ENCODE results near the gene ADGRF5. TPM values are rescaled to one million over a fixed set of nuclear protein-coding genes. Genes with fewer than 3 reads are reported as not detected.

The ADGRF5 gene
- polyA plus RNA-seq, 1 experiment, result not detected

GRCh38 chr6:46954837-46955451, 33.2 kb upstream of the ADGRF5 start:
- ChIA-PET CTCF (no interaction called here), POLR2A (no interaction called here)
- DNase-seq (ENCODE audit: low read depth, low spot score), result no peak

GRCh38 chr6:46953921-46954320, 32.2 kb upstream of the ADGRF5 start:
- DNase-seq (ENCODE audit: low read depth, low spot score), result no peak
- no peaks in the 10 kb centered on the region for H3K27me3 ChIP-seq (ENCODE audit: control insufficient read depth, insufficient read depth, low read length)
- POLR2A ChIA-PET, result no interaction called here
- H3K9me3 ChIP-seq (ENCODE audit: control insufficient read depth, insufficient read depth, low read length), result no peaks in the 10 kb centered on the region
- H3K27ac ChIP-seq (ENCODE audit: low read depth, low read length), result no peak overlapping the region
- TF ChIP-seq, protein P1, sequence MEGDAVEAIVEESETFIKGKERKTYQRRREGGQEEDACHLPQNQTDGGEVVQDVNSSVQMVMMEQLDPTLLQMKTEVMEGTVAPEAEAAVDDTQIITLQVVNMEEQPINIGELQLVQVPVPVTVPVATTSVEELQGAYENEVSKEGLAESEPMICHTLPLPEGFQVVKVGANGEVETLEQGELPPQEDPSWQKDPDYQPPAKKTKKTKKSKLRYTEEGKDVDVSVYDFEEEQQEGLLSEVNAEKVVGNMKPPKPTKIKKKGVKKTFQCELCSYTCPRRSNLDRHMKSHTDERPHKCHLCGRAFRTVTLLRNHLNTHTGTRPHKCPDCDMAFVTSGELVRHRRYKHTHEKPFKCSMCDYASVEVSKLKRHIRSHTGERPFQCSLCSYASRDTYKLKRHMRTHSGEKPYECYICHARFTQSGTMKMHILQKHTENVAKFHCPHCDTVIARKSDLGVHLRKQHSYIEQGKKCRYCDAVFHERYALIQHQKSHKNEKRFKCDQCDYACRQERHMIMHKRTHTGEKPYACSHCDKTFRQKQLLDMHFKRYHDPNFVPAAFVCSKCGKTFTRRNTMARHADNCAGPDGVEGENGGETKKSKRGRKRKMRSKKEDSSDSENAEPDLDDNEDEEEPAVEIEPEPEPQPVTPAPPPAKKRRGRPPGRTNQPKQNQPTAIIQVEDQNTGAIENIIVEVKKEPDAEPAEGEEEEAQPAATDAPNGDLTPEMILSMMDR (IDR thresholded peaks at IDR 0.05; ENCODE audit: low read depth, low read length), result no peak
- H3K4me3 ChIP-seq (ENCODE audit: low read depth, low read length), result no peak overlapping the region
- CTCF ChIA-PET, result no interaction called here

More at GRCh38 chr6:46954837-46955451, 33.2 kb upstream of the ADGRF5 start:
- Histone ChIP-seq H3K9me3 (ENCODE audit: control insufficient read depth, insufficient read depth, low read length) (no peaks in the 10 kb centered on the region), H3K27me3 (ENCODE audit: control insufficient read depth, insufficient read depth, low read length) (no peaks in the 10 kb centered on the region), H3K27ac (ENCODE audit: low read depth, low read length) (no peak overlapping the region), H3K4me3 (ENCODE audit: low read depth, low read length) (no peak overlapping the region)
- TF ChIP-seq, protein P1 (IDR thresholded peaks at IDR 0.05; ENCODE audit: low read depth, low read length), result no peak

GRCh38 chr6:46949632-46950280, 28.0 kb upstream of the ADGRF5 start:
- Histone ChIP-seq H3K9me3 (ENCODE audit: control insufficient read depth, insufficient read depth, low read length) (no peaks in the 10 kb centered on the region), H3K27ac (ENCODE audit: low read depth, low read length) (no peak overlapping the region), H3K4me3 (ENCODE audit: low read depth, low read length) (no peak overlapping the region), H3K27me3 (ENCODE audit: control insufficient read depth, insufficient read depth, low read length) (no peaks in the 10 kb centered on the region)
- no peak for DNase-seq (ENCODE audit: low read depth, low spot score)
- ChIA-PET CTCF (no interaction called here), POLR2A (no interaction called here)
- TF ChIP-seq, protein P1 (IDR thresholded peaks at IDR 0.05; ENCODE audit: low read depth, low read length), result no peak

GRCh38 chr6:46948699-46949098, 27.0 kb upstream of the ADGRF5 start:
- ChIA-PET POLR2A (no interaction called here), CTCF (no interaction called here)
- TF ChIP-seq, protein P1 (IDR thresholded peaks at IDR 0.05; ENCODE audit: low read depth, low read length), result no peak
- Histone ChIP-seq H3K4me3 (ENCODE audit: low read depth, low read length) (no peak overlapping the region), H3K27me3 (ENCODE audit: control insufficient read depth, insufficient read depth, low read length) (no peaks in the 10 kb centered on the region), H3K27ac (ENCODE audit: low read depth, low read length) (no peak overlapping the region), H3K9me3 (ENCODE audit: control insufficient read depth, insufficient read depth, low read length) (no peaks in the 10 kb centered on the region)
- no peak for DNase-seq (ENCODE audit: low read depth, low spot score)

DNA sequence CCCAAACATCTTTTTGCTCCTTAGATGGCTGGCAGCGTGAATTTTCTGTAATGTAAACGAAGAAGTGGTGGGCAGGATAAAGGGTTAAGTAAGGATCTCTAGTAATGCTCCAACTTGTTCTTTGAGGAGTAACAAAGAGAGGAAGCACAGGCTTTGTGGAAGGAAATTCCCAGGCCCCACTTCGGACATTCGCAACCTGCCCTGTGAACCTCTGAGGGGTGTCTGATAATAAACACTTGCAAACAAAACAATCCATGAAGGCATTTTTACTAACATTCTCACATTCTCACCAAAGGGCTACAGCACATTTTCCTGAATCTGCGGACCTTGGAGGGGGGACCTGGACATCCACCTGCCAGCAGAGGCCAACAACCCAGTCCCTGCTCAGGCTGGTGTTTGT, 25.8 kb upstream of the ADGRF5 start:
- TF ChIP-seq, protein P1 (IDR thresholded peaks at IDR 0.05; ENCODE audit: low read depth, low read length), result no peak
- Histone ChIP-seq H3K27ac (ENCODE audit: low read depth, low read length) (no peak overlapping the region), H3K4me3 (ENCODE audit: low read depth, low read length) (no peak overlapping the region), H3K9me3 (ENCODE audit: control insufficient read depth, insufficient read depth, low read length) (no peaks in the 10 kb centered on the region), H3K27me3 (ENCODE audit: control insufficient read depth, insufficient read depth, low read length) (no peaks in the 10 kb centered on the region)
- DNase-seq (ENCODE audit: low read depth, low spot score), result no peak
- POLR2A ChIA-PET, result no interaction called here
- CTCF ChIA-PET, result no interaction called here

Data from AG04450 (cell line).